Stimulated activated CD8-positive, alpha-beta memory T cell treated with anti-CD3 and anti-CD28 coated beads, Interleukin-15, amount 100 ng/mL, for 4 hours (primary cell): Measurements from ENCODE around the gene OLIG3.

Experiments
- DNase-seq, 2 donors: peaks; one replicate each; pipeline ENCODE4 v3.0.0-alpha.2; 2020; ENCODE audit warnings: low read depth in 2 of 2

OLIG3 gene

DNA sequence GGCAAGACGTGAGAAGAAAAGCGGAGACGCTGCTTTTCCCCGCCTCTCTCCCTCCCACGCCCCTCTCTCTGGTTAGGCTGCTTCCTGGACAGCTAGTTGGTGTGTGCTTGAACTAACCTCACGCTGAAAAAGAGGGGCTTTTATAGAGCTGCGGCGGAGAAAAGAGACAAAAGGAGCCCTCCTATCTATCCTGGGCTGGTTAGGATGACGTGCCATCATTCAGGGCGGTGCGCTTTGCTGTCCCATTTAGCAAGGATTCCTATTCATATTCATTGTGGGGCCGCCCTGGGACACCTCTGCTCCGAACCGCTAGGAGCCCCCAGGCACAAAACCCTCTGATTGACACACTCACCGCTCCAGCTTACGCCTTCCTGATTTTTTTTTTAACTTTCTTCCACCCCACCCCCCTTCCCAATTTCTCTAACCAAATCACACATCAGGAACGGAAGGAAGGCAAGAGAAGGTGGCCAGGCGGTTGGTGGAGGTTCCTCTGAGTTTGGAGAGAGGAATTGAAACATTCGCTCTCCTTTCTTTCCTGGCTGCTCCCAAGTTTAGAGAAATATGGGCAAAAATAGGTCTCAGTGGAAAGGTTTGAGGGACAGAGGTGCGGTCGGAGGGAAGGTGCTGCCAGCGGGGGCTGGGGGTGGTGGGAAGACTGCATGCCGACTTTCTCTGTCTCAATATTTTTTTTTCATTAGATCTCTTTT is at the start of gene OLIG3:
Gene OLIG3, minus strand, starts transcription at position 114 of the 707 bp plus-strand sequence. CDS start 224 bp downstream, outside the sequence.
- peak in 1 of 2 donors; percentile 46 for DNase-seq

DNA sequence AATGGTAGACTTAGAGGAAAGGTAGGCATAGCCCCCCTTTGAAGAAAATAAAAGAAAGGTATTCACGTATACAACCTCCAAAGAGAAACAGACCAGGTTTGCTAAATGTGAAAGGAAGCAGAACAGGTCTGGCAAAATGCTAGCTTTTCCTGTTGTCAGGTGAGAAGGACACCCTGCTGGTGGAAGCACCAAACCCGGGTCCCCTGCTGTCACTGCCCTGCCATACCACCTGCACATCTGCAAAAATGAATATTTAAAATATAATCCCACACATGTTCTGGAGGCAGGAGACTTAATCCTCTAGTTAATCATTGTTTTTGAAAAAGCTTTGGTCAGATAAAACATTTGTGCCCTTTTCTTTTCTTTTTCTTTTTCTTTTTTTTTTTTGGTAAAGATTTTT is 48.9 kb upstream of the OLIG3 start:
- no peak for DNase-seq

DNA sequence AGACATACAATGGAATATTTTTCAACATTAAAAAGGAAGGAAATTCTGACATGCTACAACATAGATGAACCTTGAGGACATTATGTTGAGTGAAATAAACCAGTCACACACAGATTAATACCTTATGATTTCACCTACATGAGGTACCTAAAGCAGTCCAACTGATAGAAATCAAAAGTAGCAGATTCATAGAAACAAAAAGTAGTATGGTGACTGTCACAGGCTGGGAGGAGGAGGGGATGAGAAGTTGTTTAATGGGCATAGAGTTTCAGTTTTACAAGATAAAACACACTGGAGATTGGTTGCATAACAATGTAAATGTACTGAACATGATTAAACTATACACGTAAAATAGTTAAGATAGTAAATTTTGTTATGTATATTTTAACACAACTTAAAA is 48.5 kb upstream of the OLIG3 start:
- DNase-seq, result no peak

DNA sequence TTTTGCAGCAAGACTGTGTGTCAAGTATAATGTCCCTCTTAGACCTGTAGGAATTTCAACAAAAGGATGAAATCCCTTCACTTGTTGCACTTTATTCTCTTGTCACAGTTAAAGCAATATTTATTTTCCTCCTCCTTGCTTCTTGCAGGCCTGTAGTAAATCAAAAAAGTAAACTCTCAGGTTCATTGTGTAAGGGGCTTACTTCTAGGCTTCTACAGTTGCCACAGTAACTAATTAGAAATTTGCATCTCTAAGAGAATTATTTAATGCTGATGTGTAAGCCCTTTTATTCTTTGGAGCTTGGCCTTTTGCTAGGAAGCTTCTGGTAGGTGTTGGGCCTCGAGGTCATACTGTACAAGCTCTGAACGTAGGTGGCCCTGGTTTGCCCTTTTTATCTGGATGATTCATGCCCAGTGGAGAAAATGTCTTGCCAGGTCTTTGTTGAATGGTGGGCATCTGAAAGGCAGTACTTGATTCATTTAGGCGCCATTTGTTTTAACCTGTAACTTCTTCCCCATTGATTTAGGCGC is 47.4 kb upstream of the OLIG3 start:
- no peak for DNase-seq

GRCh38 chr6:137536104-137536773 is 42.0 kb upstream of the OLIG3 start:
- no peak for DNase-seq

- no peak for DNase-seq
Observed at GRCh38 chr6:137531376-137532092, 37.3 kb upstream of the OLIG3 start.

- no peak for DNase-seq
Observed at GRCh38 chr6:137530404-137530803, 36.2 kb upstream of the OLIG3 start.

- no peak for DNase-seq
Observed at GRCh38 chr6:137522831-137523230, 28.6 kb upstream of the OLIG3 start.

GRCh38 chr6:137522198-137522798 is 28.1 kb upstream of the OLIG3 start:
- DNase-seq, result no peak

- DNase-seq, result no peak
Observed at GRCh38 chr6:137520520-137520919, 26.3 kb upstream of the OLIG3 start.

DNA sequence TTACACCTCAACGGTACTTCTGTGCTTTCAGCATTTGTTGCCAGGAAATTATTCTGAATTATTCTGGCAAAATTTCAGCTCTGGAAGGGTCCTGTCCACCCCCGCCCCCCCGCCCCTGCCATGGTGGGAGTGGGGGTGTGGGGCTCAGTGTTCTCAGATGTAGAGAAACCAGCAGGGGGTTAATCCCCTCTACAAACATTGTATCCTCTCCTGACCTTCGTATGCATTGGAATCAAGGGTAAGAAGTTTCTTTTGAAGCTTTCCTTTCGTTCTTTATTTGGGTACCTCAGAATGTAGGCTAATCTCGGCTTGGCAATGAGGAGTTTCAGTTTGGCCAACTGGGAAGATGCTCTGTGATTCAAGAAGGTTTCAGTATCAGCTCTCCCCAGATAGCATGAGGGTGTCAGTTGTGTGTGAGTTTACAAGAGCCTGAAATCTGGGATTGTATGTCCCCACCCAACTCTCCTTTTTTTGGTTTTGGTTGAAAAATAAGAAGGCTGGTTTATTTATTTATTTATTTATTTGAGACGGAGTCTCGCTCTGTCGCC is 25.5 kb upstream of the OLIG3 start:
- no peak for DNase-seq

- no peak for DNase-seq
Observed at GRCh38 chr6:137518386-137518983, 24.3 kb upstream of the OLIG3 start.

DNA sequence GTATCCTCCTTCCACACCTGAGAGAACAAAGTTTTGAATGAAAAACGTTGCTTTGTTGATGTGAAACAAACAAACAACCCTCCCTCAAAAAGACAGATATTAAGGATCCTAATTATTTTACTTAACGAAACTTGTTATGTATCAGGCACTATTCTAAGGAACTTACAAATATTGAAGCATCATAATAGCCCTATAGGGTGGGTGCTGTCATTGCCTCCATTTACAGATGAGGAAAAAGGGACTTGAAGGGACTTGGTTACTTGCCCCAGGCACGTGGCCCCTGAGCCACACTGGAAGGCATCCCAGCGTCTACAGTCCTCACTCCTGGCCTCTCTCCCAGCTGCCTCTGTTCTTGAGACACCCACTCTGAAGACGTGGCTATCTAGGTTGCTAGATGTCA is 20.2 kb upstream of the OLIG3 start:
- DNase-seq, result no peak

GRCh38 chr6:137512757-137513605 is 18.8 kb upstream of the OLIG3 start:
- DNase-seq, result no peak

- no peak for DNase-seq
Observed at GRCh38 chr6:137510923-137511322, 16.7 kb upstream of the OLIG3 start.

GRCh38 chr6:137498481-137499190 is 4.4 kb upstream of the OLIG3 start:
- DNase-seq, result no peak

- no peak for DNase-seq
Observed at GRCh38 chr6:137497721-137498463, 3.7 kb upstream of the OLIG3 start.

DNA sequence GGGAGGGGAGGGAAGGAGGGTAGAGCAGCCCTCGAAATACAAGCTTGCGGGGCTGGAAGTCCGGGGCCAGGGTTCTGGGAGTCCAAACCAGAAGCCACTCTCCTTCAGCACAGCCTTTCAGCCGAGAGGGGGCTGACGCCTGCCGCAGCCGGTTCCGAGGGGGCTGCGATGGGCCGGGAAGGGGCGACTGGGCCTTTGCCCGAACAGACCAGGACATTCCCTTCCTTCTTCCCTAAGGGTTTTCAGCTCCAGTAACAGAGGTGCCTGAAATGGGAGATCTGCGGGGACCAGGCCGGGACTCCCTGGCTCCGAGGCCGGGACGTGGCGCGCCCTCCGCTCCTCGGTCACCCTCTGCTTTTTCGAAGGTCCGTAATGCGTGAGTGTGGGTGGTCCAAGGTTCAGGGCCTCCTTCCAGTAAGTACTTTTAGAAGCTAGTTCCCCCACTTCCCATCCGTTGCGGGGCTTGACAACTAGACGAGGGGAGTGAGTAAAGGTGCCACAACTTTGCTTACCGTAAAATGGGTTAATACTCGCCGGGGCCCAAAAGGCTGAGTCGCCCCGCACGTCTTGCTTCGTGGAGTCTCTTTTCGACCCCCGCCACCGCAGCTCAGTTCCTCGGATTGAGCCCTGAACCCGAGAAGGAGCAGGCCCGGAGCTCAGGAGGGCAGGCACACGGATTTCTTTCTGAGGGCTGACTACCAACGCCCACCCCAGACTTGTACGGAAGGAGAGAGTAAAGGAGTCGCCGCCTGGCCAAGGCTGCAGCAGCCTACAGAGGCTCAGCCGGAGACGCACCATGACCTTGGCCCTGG is 2.9 kb upstream of the OLIG3 start:
- DNase-seq, result no peak
